Glutamatergic neuron (in vitro differentiated cells): ENCODE results near the gene PODXL. TPM values are rescaled to one million over a fixed set of nuclear protein-coding genes. Genes with fewer than 3 reads are reported as not detected.

ENCODE experiments used
- DNase-seq: peaks from one replicate; pipeline ENCODE4 v3.0.0; 2022
- H3K27ac Mint-ChIP-seq: one replicate; pipeline ENCODE4 v1.8.0; 2020; ENCODE audit warnings: mild to moderate bottlenecking, mixed read lengths, inconsistent platforms; ENCODE audit not compliant: unreplicated experiment
- H3K27me3 Mint-ChIP-seq: one replicate; pipeline ENCODE4 v1.8.0; 2020; ENCODE audit warnings: mild to moderate bottlenecking, moderate library complexity, mixed read lengths, inconsistent platforms; ENCODE audit not compliant: unreplicated experiment
- H3K36me3 Mint-ChIP-seq: one replicate; pipeline ENCODE4 v1.8.0; 2020; ENCODE audit warnings: mild to moderate bottlenecking, mixed read lengths, inconsistent platforms; ENCODE audit not compliant: unreplicated experiment
- H3K4me1 Mint-ChIP-seq: one replicate; pipeline ENCODE4 v1.8.0; 2020; ENCODE audit warnings: mild to moderate bottlenecking, low read depth, mixed read lengths, inconsistent platforms; ENCODE audit not compliant: unreplicated experiment
- H3K4me3 Mint-ChIP-seq: one replicate; pipeline ENCODE4 v1.8.0; 2020; ENCODE audit warnings: mild to moderate bottlenecking, mixed read lengths, inconsistent platforms; ENCODE audit not compliant: unreplicated experiment
- H3K9me3 Mint-ChIP-seq: one replicate; pipeline ENCODE4 v1.8.0; 2020; ENCODE audit warnings: mild to moderate bottlenecking, moderate library complexity, mixed read lengths, inconsistent platforms; ENCODE audit not compliant: unreplicated experiment
- total RNA-seq: library from RNA; stranded (reverse); fragmentation: NEBNext Ultra II Directional; extraction: Animal tissue kit (Norgen Biotek cat#: 25700); gene quantifications from one replicate; pipeline ENCODE4 v1.2.1, GENCODE V29; 2021; ENCODE audit not compliant: unreplicated experiment
- TF ChIP-seq, protein P1 (sequence below): fragments of 200-600 bp; sonication (generic); IDR thresholded peaks from one replicate; pipeline ENCODE4 v1.5.0; 2021; ENCODE audit not compliant: partially characterized antibody, unreplicated experiment

The PODXL gene
- total RNA-seq, 1 donor from 2014 or later: 12.3 TPM

DNA sequence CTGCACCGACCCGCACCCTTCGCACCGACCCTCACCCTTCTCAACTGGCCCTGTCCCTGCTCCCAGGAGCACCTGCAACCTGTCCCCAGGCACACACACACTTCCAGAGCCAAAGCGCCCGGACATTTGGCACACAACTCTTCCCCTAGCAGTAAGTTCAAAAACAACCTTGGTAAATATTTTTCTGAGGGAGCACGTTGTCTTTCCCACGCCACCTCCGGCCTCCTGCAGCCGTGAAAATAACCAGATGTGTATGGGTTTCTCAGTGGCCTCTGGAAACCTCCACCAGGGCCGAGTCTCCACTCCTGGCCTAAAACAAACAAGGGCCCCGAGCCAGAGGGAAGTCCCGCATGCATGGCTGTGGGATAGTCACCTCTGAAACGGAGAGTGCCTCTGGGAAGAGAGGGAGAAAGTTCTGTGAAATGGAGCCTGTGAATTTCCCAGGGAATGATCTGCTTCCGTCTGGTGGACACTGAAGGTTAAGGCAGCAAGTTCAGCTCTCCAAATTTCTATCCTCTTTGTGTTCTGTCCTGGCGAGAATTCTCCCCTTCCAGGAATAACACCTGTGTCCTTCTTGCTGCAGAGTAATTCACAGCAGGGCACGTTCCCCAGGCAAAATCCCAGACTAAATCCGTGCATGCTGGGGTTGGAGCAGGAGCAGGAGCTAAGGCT lies 15.8 kb downstream of the PODXL start:
- H3K4me1 Mint-ChIP-seq: peaks cover 26% of the 10 kb centered on the region
- no peak overlapping the region for H3K27ac Mint-ChIP-seq
- H3K9me3 Mint-ChIP-seq: peaks cover 6% of the 10 kb centered on the region
- DNase-seq: no peak
- TF ChIP-seq, protein P1, sequence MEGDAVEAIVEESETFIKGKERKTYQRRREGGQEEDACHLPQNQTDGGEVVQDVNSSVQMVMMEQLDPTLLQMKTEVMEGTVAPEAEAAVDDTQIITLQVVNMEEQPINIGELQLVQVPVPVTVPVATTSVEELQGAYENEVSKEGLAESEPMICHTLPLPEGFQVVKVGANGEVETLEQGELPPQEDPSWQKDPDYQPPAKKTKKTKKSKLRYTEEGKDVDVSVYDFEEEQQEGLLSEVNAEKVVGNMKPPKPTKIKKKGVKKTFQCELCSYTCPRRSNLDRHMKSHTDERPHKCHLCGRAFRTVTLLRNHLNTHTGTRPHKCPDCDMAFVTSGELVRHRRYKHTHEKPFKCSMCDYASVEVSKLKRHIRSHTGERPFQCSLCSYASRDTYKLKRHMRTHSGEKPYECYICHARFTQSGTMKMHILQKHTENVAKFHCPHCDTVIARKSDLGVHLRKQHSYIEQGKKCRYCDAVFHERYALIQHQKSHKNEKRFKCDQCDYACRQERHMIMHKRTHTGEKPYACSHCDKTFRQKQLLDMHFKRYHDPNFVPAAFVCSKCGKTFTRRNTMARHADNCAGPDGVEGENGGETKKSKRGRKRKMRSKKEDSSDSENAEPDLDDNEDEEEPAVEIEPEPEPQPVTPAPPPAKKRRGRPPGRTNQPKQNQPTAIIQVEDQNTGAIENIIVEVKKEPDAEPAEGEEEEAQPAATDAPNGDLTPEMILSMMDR: no peak
- peaks cover 12% of the 10 kb centered on the region for H3K27me3 Mint-ChIP-seq
- no peaks in the 10 kb centered on the region for H3K36me3 Mint-ChIP-seq
- no peak overlapping the region for H3K4me3 Mint-ChIP-seq

DNA sequence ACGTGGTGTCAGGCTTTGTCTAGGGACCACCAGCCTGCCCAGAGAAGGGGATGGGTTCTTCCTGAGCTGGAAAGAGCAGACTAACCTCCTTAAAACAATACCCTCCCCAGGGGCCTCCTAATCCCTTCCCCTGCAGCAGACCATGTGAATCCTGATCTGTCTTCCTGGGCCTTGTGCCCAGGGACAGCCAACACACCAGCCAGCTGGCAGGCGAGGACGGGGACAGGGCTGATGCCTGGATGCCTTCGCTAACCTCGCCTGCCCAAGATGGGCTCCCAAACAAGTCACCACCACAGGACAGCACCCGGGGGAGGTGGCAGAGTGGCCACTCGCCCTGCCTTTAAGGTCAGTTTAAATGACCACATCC lies 17.6 kb downstream of the PODXL start:
- Mint-ChIP-seq H3K4me3 (peak overlapping the region; percentile 52), H3K36me3 (no peaks in the 10 kb centered on the region), H3K27me3 (peaks cover 14% of the 10 kb centered on the region), H3K9me3 (peaks cover 6% of the 10 kb centered on the region), H3K27ac (peak overlapping the region; percentile 57), H3K4me1 (peaks cover 23% of the 10 kb centered on the region)
- TF ChIP-seq, protein P1: no peak
- DNase-seq: no peak

DNA sequence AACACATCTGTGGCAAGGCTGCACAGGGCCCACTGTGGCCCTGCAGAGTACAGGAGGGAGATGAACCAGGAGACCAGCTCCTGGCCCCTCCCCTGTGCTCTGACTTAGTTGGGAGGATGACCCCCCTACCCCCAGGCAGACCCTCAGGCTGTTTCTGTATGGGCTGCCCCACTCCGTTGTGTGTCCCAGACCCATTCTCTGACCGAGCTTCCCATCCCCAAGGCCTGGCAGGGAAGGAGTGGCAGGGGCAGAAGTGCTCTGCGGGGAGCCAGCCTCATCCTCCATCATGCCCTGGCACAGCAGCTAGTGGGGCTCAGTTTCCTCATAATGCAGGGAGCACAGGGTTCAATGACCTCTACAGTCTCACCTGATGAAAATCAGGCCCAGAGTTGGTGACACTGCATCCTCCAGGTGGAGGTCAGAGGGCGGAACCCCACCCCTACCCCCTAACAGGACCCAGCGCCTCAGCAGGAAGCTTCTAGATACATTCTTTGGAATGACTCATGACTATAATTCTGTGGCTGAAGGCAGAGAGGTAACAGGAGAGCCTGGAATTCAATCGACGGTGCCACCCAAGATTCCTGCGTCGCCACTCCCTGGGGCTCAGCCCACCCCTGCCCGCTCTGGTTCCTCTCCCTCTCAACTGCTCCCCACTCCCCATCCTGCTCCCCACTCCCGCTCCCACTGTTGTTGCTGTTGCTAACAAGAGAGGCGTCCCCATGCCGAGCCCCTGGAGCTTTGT lies 18.2 kb downstream of the PODXL start:
- H3K4me1 Mint-ChIP-seq: peaks cover 23% of the 10 kb centered on the region
- H3K27me3 Mint-ChIP-seq: peaks cover 14% of the 10 kb centered on the region
- H3K4me3 Mint-ChIP-seq: peak overlapping the region; percentile 64
- no peak for DNase-seq
- peaks cover 6% of the 10 kb centered on the region for H3K9me3 Mint-ChIP-seq
- H3K27ac Mint-ChIP-seq: peak overlapping the region; percentile 92
- TF ChIP-seq, protein P1: no peak
- H3K36me3 Mint-ChIP-seq: no peaks in the 10 kb centered on the region

DNA sequence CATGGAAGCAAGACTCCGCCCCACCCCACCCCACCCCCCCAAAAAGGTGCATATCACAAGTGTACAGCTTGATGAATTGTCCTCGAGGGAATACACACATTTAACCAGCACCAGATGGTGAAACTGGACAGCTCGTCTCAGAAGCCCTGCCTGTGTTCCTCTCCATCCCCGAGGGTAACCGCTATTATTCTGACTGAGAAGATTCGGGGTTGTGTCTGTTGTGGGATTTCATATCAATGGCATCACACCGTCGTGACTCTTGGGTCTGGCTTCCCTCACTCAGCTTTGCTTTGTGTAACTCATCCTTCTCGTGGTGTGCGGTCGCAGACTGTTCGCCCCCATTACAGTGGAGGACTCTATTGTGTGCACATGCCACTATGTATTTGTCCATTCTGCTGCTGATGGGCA lies 18.9 kb downstream of the PODXL start:
- Mint-ChIP-seq H3K9me3 (peaks cover 6% of the 10 kb centered on the region), H3K4me3 (peak overlapping the region; percentile 64), H3K36me3 (no peaks in the 10 kb centered on the region), H3K4me1 (peaks cover 23% of the 10 kb centered on the region), H3K27me3 (peaks cover 14% of the 10 kb centered on the region), H3K27ac (peak overlapping the region; percentile 92)
- DNase-seq: no peak
- TF ChIP-seq, protein P1: no peak

DNA sequence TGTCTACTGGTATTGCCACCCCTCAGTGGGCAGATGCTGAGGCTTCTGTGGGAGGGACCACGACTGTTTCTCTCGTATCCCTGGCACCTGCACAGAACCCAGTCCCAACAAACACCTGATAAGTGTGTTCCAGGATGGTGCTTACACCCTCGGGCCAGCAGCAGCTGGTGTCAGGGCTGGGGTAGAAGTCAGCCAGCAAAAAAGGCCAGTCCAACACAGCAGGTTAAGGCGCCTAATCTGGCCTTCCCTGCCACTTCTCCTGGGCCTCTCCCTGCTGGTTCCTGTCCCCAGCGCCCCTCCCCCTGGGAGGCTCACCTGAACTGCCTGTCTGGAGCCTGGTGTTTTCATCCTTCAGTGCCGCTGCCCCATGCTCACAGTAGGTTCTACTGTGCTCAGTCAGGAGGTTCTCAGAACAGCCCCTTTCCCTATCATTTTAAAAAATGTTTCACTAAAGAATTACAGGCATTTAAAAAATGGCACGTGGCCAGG lies 20.0 kb downstream of the PODXL start:
- H3K36me3 Mint-ChIP-seq: no peaks in the 10 kb centered on the region
- peaks cover 3% of the 10 kb centered on the region for H3K9me3 Mint-ChIP-seq
- DNase-seq: no peak
- peaks cover 23% of the 10 kb centered on the region for H3K4me1 Mint-ChIP-seq
- H3K27me3 Mint-ChIP-seq: peaks cover 14% of the 10 kb centered on the region
- H3K27ac Mint-ChIP-seq: no peak overlapping the region
- TF ChIP-seq, protein P1: no peak
- no peak overlapping the region for H3K4me3 Mint-ChIP-seq
